ENCODE results near the gene MT1G.

Gene MT1G

GRCh38 chr16:56662357-56663354 is 5.2 kb downstream of the MT1G start:
- DNase-seq = no peak

GRCh38 chr16:56658327-56658875 is 9.5 kb downstream of the MT1G start:
- no peak for DNase-seq

GRCh38 chr16:56657555-56658326 is 10.1 kb downstream of the MT1G start, which contains the start of gene MT1F:
Gene MT1F, plus strand, starts transcription at chr16:56657959. Its CDS starts 100 bp downstream, at chr16:56658059.
- peak; percentile 89 for DNase-seq

- no peak for DNase-seq
These were observed 14.6 kb downstream of the MT1G start for GRCh38 chr16:56653218-56653617.

GRCh38 chr16:56652600-56652999 is 15.3 kb downstream of the MT1G start:
- no peak for DNase-seq

GRCh38 chr16:56651586-56651985 is 16.3 kb downstream of the MT1G start, which contains the start of gene MT1B:
Gene MT1B, plus strand, starts transcription at chr16:56651886. Its CDS starts 68 bp downstream, at chr16:56651954.
- DNase-seq = no peak

- no peak for DNase-seq
These were observed 18.0 kb downstream of the MT1G start for GRCh38 chr16:56649820-56650219.

GRCh38 chr16:56649271-56649670 is 18.6 kb downstream of the MT1G start:
- no peak for DNase-seq

GRCh38 chr16:56647641-56648431 is 20.0 kb downstream of the MT1G start:
- no peak for DNase-seq

- no peak for DNase-seq
These were observed 22.0 kb downstream of the MT1G start for GRCh38 chr16:56645838-56646237.

GRCh38 chr16:56645311-56645710 is 22.6 kb downstream of the MT1G start:
- no peak for DNase-seq

GRCh38 chr16:56643833-56644232 is 24.0 kb downstream of the MT1G start:
- DNase-seq = no peak

GRCh38 chr16:56643080-56643778 is 24.6 kb downstream of the MT1G start:
- DNase-seq = peak; percentile 59

GRCh38 chr16:56641166-56641565 is 26.7 kb downstream of the MT1G start:
- DNase-seq = no peak

GRCh38 chr16:56640076-56640475 is 27.8 kb downstream of the MT1G start:
- DNase-seq = no peak

GRCh38 chr16:56639045-56639444 is 28.8 kb downstream of the MT1G start:
- DNase-seq = no peak

- no peak for DNase-seq
These were observed 29.8 kb downstream of the MT1G start, which contains the start of gene MT1A for GRCh38 chr16:56637814-56638750. Gene MT1A, plus strand, starts transcription at chr16:56638666. Its CDS starts 73 bp downstream, at chr16:56638739.

GRCh38 chr16:56636616-56637413 is 31.1 kb downstream of the MT1G start:
- no peak for DNase-seq

GRCh38 chr16:56635441-56635967 is 32.4 kb downstream of the MT1G start:
- DNase-seq = no peak

Measured in MV-4-11 (cell line).